Breast epithelium (tissue), 4 donors: Measurements from ENCODE around the gene SH2D7. TPM values are rescaled to one million over a fixed set of nuclear protein-coding genes. Genes with fewer than 3 reads are reported as not detected.
A peak's percentile ranks its signal among the peaks of the same experiment; 100 is the strongest.

Experiments used
- DNase-seq, 2 donors: peaks; one replicate each; pipeline ENCODE4 v3.0.0-alpha.2; 2019; ENCODE audit warnings: low spot score in 2 of 2
- H3K27ac ChIP-seq, 2 donors: fragments of 200-600 bp; sonication (generic) in 1 of 2; one replicate each; pipeline ENCODE4 v1.5.1; 2016 to 2019; ENCODE audit warnings: mild to moderate bottlenecking in 1 of 2
- H3K27me3 ChIP-seq, 2 donors: fragments of 200-600 bp; sonication (generic) in 1 of 2; one replicate each; pipeline versions ENCODE4 v1.5.1 to v1.6.0; 2017 to 2019; ENCODE audit warnings: control low read depth in 1 of 2, mild to moderate bottlenecking in 1 of 2
- H3K36me3 ChIP-seq: fragments of 200-600 bp; one replicate; pipeline ENCODE4 v1.5.1; 2019
- H3K4me1 ChIP-seq, 2 donors: fragments of 200-600 bp; sonication (generic); one replicate each; pipeline ENCODE4 v1.5.1; 2016 to 2019; ENCODE audit warnings: control low read depth in 1 of 2
- H3K4me3 ChIP-seq, 3 donors: fragments of 200-600 bp; sonication (generic); 1 replicate in 2 of 3; 2 replicates in 1 of 3; pipeline ENCODE4 v1.5.1; 2016 to 2019; ENCODE audit warnings: mild to moderate bottlenecking in 3 of 3, moderate library complexity in 2 of 3
- H3K9me3 ChIP-seq, 2 donors: fragments of 200-600 bp; sonication (generic) in 1 of 2; one replicate each; pipeline ENCODE4 v1.5.1; 2016 to 2019; ENCODE audit warnings: control low read depth in 1 of 2
- POLR2A ChIP-seq: fragments of 450-650 bp; IDR thresholded peaks from one replicate; pipeline ENCODE4 v1.6.1; 2016; ENCODE audit warnings: antibody characterized with exemption, mild to moderate bottlenecking, moderate library complexity
- POLR2AphosphoS5 ChIP-seq, 3 donors: sonication (generic); formaldehyde crosslinking; IDR thresholded peaks; one replicate each; pipeline ENCODE4 v1.6.1; 2017; ENCODE audit warnings: antibody characterized with exemption in 3 of 3
- intact Hi-C: fragments of 100-400 bp; cut with DNase I; formaldehyde crosslinking; loops from one replicate; pipeline ENCODE4 v1.15.1; 2023; ENCODE audit warnings: low total_unique reads
- total RNA-seq, 3 donors: library from RNA; depleted of rRNA; stranded (reverse); fragments of >200 nt; gene quantifications; one replicate each; pipeline ENCODE4 v1.1.0, GENCODE V29; 2016
- TF ChIP-seq, protein P1 (sequence below), 3 donors: fragments of 450-650 bp; IDR thresholded peaks; one replicate each; pipeline ENCODE4 v1.5.1; 2016 to 2017; ENCODE audit warnings: antibody characterized with exemption in 3 of 3, mild to moderate bottlenecking in 3 of 3, moderate library complexity in 3 of 3

The SH2D7 gene
- total RNA-seq, 3 donors from 2014 or later = not detected

DNA sequence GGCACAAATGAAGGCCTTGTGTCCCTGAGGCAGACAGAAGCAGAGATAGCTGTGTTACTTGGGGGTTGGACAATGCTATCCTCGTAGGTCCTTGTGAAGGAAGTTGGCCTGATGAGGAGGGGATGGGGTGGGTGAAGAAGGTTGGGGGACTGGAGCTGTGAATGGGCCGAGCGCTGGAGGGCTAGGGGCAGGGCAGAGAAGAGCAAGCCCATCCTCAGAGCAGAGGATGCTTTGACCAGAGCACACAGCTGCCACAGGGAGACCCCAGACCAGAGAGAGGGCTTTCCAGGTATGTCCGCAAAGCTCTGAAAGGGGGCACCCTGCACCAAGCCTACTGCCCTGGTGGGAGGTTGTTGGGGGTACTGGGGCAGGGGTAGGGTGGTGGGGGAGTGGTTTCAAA lies 9.2 kb upstream of the SH2D7 start:
- no peaks in the 10 kb centered on the region for H3K9me3 ChIP-seq
- no peak overlapping the region for H3K4me3 ChIP-seq
- H3K27me3 ChIP-seq = no peaks in the 10 kb centered on the region
- H3K27ac ChIP-seq = no peak overlapping the region
- no peak for DNase-seq
- TF ChIP-seq, protein P1, sequence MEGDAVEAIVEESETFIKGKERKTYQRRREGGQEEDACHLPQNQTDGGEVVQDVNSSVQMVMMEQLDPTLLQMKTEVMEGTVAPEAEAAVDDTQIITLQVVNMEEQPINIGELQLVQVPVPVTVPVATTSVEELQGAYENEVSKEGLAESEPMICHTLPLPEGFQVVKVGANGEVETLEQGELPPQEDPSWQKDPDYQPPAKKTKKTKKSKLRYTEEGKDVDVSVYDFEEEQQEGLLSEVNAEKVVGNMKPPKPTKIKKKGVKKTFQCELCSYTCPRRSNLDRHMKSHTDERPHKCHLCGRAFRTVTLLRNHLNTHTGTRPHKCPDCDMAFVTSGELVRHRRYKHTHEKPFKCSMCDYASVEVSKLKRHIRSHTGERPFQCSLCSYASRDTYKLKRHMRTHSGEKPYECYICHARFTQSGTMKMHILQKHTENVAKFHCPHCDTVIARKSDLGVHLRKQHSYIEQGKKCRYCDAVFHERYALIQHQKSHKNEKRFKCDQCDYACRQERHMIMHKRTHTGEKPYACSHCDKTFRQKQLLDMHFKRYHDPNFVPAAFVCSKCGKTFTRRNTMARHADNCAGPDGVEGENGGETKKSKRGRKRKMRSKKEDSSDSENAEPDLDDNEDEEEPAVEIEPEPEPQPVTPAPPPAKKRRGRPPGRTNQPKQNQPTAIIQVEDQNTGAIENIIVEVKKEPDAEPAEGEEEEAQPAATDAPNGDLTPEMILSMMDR (IDR thresholded peaks at IDR 0.05) = no peak
- no peak for TF ChIP-seq POLR2A
- no peak for TF ChIP-seq POLR2AphosphoS5 (IDR thresholded peaks at IDR 0.05)
- H3K36me3 ChIP-seq = no peaks in the 10 kb centered on the region
- no peaks in the 10 kb centered on the region for H3K4me1 ChIP-seq
- intact Hi-C loops = no loop called here

DNA sequence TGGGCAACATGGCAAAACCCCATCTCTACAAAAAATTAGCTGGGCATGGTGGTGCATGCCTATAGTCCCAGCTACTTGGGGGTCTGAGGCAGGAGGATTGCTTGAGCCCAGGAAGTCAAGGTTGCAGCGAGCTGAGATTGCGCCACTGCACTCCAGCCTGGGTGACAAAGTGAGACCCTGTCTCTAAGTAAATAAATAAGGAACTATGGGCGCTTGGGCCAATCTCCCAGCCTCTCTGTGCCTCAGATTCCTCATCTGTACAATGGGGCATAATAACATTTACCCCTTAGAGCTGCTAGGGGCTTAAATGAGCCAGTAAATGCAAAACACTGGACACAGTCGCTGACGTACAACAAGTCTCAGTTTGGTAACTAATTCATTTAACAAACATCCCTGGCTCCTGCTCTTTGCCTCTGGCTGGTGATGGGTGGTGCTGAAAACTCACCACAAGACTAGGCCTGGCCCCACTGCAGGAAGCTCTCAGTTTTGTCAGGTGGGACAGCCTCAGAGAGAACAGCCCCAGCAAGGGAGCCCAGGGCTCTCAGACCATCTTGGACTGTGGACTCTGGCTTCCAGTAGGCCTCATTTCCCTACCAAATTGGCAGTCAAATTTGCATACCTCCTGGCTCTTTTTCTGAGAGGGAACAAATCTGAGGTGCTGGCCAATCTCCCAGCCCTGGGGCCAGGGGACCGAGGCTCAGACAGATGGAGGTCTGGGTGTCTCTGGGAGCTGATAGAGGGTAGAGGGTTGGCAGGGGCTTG lies 8.5 kb upstream of the SH2D7 start:
- no peak for TF ChIP-seq POLR2A
- no peak for TF ChIP-seq POLR2AphosphoS5 (IDR thresholded peaks at IDR 0.05)
- TF ChIP-seq, protein P1 (IDR thresholded peaks at IDR 0.05) = no peak
- no peaks in the 10 kb centered on the region for H3K9me3 ChIP-seq
- H3K27ac ChIP-seq = peak overlapping the region in 1 of 2 donors; percentile 46
- no peaks in the 10 kb centered on the region for H3K27me3 ChIP-seq
- no peak for DNase-seq
- no peak overlapping the region for H3K4me3 ChIP-seq
- H3K4me1 ChIP-seq = no peaks in the 10 kb centered on the region
- H3K36me3 ChIP-seq = no peaks in the 10 kb centered on the region
- intact Hi-C loops = no loop called here

DNA sequence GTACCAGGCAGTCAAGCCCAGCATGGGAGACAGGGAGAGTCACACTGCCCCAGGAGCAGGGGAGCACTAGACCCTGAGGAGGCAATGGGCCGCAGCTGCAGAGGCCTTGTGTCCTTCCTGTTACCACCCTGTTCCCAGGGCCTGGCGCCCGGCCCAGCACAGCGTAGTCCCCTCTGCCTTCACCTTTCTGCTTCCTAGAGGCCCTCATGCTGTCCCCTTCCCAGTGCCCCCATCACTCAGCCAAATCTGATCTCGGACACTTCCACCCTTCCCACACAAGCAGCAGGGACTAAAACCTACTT lies 8.0 kb upstream of the SH2D7 start:
- no peaks in the 10 kb centered on the region for H3K9me3 ChIP-seq
- TF ChIP-seq, protein P1 (IDR thresholded peaks at IDR 0.05) = no peak
- TF ChIP-seq POLR2A (no peak), POLR2AphosphoS5 (IDR thresholded peaks at IDR 0.05) (no peak)
- intact Hi-C loops = no loop called here
- no peak overlapping the region for H3K4me3 ChIP-seq
- H3K4me1 ChIP-seq = no peaks in the 10 kb centered on the region
- no peak for DNase-seq
- H3K27me3 ChIP-seq = no peaks in the 10 kb centered on the region
- H3K36me3 ChIP-seq = no peaks in the 10 kb centered on the region
- peak overlapping the region in 1 of 2 donors; percentile 46 for H3K27ac ChIP-seq

DNA sequence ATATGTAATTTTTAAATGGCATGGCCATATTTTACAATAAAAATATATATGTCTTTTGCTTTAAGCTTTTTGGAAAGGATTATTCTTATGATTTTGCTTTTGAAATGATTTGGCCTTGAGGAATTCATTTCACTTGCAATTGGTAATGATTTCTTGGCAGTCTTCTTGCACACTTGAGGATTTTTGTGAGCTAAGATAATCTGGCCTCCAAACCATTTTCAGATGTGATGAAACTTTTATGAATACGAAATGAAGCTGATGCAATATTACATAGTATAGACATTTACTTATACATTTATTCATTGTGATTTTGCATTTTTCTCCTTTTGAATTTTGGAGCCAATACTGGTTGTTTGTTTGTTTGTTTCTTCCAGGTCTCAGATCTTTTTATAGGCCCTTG lies 6.4 kb upstream of the SH2D7 start:
- Histone ChIP-seq H3K27ac (no peak overlapping the region), H3K9me3 (no peaks in the 10 kb centered on the region), H3K4me3 (no peak overlapping the region), H3K27me3 (no peaks in the 10 kb centered on the region), H3K36me3 (no peaks in the 10 kb centered on the region), H3K4me1 (no peaks in the 10 kb centered on the region)
- DNase-seq = no peak
- intact Hi-C loops = no loop called here
- TF ChIP-seq POLR2A (no peak), POLR2AphosphoS5 (IDR thresholded peaks at IDR 0.05) (no peak)
- TF ChIP-seq, protein P1 (IDR thresholded peaks at IDR 0.05) = no peak

DNA sequence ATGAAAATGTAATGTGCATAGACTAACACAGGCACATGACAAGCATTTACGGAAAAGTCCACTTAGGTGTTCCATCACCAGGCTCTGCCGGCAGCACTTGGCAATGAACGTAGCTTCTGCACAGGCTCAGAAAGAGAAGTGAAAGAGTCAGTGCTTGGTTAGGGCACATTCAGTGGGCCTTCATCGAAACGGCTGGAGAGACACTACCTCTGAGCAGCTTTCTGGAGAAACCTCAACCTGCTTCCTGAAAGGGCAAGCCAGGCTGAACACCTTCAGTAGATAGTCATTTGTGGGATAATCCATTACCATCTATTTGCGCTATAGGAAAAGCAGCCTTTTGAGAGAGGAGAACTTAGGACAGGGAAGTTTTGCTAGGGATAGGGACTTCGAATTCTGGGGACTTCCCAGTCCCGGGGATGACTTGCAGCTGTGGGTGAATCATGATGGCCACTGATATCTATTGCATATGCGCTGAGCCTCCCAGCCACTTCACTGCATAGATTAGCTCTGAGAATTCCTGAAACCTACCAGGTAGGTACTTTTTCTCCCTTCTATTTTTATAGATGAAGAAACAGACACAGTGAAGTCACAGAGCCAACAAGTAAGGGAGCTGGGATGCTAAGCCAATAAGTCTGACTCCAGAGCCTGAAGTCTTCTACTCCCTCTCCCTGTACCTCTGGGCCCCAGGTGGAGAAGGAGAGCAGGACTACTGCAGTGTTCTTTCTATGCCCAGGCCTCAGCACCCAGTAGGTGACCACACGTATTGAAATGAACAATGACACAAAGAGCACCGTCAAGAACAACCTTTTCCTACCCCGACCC lies 4.2 kb upstream of the SH2D7 start:
- TF ChIP-seq POLR2A (no peak), POLR2AphosphoS5 (IDR thresholded peaks at IDR 0.05) (no peak)
- TF ChIP-seq, protein P1 (IDR thresholded peaks at IDR 0.05) = no peak
- DNase-seq = no peak
- Histone ChIP-seq H3K27me3 (no peaks in the 10 kb centered on the region), H3K4me1 (no peaks in the 10 kb centered on the region), H3K4me3 (no peak overlapping the region), H3K9me3 (no peaks in the 10 kb centered on the region), H3K36me3 (no peaks in the 10 kb centered on the region), H3K27ac (no peak overlapping the region)
- intact Hi-C loops = no loop called here
